ENCODE measurements around the gene SCRN1.

Gene SCRN1

GRCh38 chr7:30003098-30003497 is 13.5 kb upstream of the SCRN1 start:
- Histone ChIP-seq H3K14ac (ENCODE audit: low read length) (no peak overlapping the region), H3K79me1 (ENCODE audit: low read length) (no peaks in the 10 kb centered on the region), H4K8ac (ENCODE audit: low read depth, low read length) (no peak overlapping the region), H2BK5ac (ENCODE audit: low read depth, low read length, poor library complexity) (no peak overlapping the region), H3K27me3 (ENCODE audit: insufficient read depth, low read length) (no peaks in the 10 kb centered on the region), H3K79me2 (ENCODE audit: control insufficient read depth, insufficient read depth, low read length, poor library complexity) (no peaks in the 10 kb centered on the region), H2BK120ac (ENCODE audit: insufficient read depth, low read length, poor library complexity) (no peak overlapping the region), H3K27ac (ENCODE audit: low read depth, low read length) (no peak overlapping the region), H3K36me3 (ENCODE audit: control insufficient read depth in 1 of 2, insufficient read depth in 2 of 2, low read length in 2 of 2) (no peaks in the 10 kb centered on the region), H3K4me1 (ENCODE audit: control insufficient read depth in 1 of 2, insufficient read depth in 2 of 2, low read length in 2 of 2) (no peaks in the 10 kb centered on the region), H3K23ac (ENCODE audit: low read length) (no peak overlapping the region), H2AFZ (ENCODE audit: insufficient read depth, low read length, poor library complexity) (no peak overlapping the region), H3K4me2 (ENCODE audit: low read length) (peak overlapping the region; percentile 24), H2AK5ac (ENCODE audit: low read length) (no peak overlapping the region), H2BK12ac (ENCODE audit: low read length) (no peak overlapping the region), H3K4me3 (ENCODE audit: low read depth, low read length) (no peak overlapping the region), H4K91ac (ENCODE audit: low read depth, low read length) (no peak overlapping the region), H4K12ac (ENCODE audit: low read depth, low read length) (no peak overlapping the region), H3K4ac (ENCODE audit: low read depth, low read length) (no peak overlapping the region), H3K9me3 (ENCODE audit: insufficient read depth, low read depth, low read length) (no peaks in the 10 kb centered on the region), H3K9ac (ENCODE audit: low read length) (no peak overlapping the region), H3K18ac (ENCODE audit: low read length) (no peak overlapping the region)
- peak; percentile 71 to 90 for DNase-seq
- no CpG with 5 or more reads among the region's 6 CpGs for WGBS (ENCODE audit: extremely low coverage, insufficient coverage, insufficient read length)

- Histone ChIP-seq H3K4ac (ENCODE audit: low read depth, low read length) (no peak overlapping the region), H3K4me3 (ENCODE audit: low read depth, low read length) (no peak overlapping the region), H4K91ac (ENCODE audit: low read depth, low read length) (no peak overlapping the region), H3K14ac (ENCODE audit: low read length) (no peak overlapping the region), H2BK12ac (ENCODE audit: low read length) (no peak overlapping the region), H4K12ac (ENCODE audit: low read depth, low read length) (no peak overlapping the region), H3K27ac (ENCODE audit: low read depth, low read length) (no peak overlapping the region), H3K18ac (ENCODE audit: low read length) (no peak overlapping the region), H2BK120ac (ENCODE audit: insufficient read depth, low read length, poor library complexity) (no peak overlapping the region), H2AK5ac (ENCODE audit: low read length) (no peak overlapping the region), H4K8ac (ENCODE audit: low read depth, low read length) (no peak overlapping the region), H3K23ac (ENCODE audit: low read length) (no peak overlapping the region), H3K9ac (ENCODE audit: low read length) (no peak overlapping the region), H3K27me3 (ENCODE audit: insufficient read depth, low read length) (no peaks in the 10 kb centered on the region), H2AFZ (ENCODE audit: insufficient read depth, low read length, poor library complexity) (no peak overlapping the region), H3K79me1 (ENCODE audit: low read length) (no peaks in the 10 kb centered on the region), H3K4me2 (ENCODE audit: low read length) (no peak overlapping the region), H3K4me1 (ENCODE audit: control insufficient read depth in 1 of 2, insufficient read depth in 2 of 2, low read length in 2 of 2) (no peaks in the 10 kb centered on the region), H3K36me3 (ENCODE audit: control insufficient read depth in 1 of 2, insufficient read depth in 2 of 2, low read length in 2 of 2) (no peaks in the 10 kb centered on the region), H3K79me2 (ENCODE audit: control insufficient read depth, insufficient read depth, low read length, poor library complexity) (no peaks in the 10 kb centered on the region), H2BK5ac (ENCODE audit: low read depth, low read length, poor library complexity) (no peak overlapping the region), H3K9me3 (ENCODE audit: insufficient read depth, low read depth, low read length) (no peaks in the 10 kb centered on the region)
- DNase-seq = peak in 1 of 2 donors; percentile 36
- WGBS (ENCODE audit: extremely low coverage, insufficient coverage, insufficient read length) = no CpG with 5 or more reads among the region's 2 CpGs
Measured at GRCh38 chr7:30001998-30002397, 12.4 kb upstream of the SCRN1 start.

- H3K23ac ChIP-seq (ENCODE audit: low read length) = no peak overlapping the region
- no peak for DNase-seq
Measured at GRCh38 chr7:29998489-29998888, 8.9 kb upstream of the SCRN1 start.

GRCh38 chr7:29996321-29996720 is 6.7 kb upstream of the SCRN1 start:
- no peak for DNase-seq
- H3K79me2 ChIP-seq (ENCODE audit: control insufficient read depth, insufficient read depth, low read length, poor library complexity) = no peaks in the 10 kb centered on the region
- H2AK5ac ChIP-seq (ENCODE audit: low read length) = no peak overlapping the region
- no peak overlapping the region for H2BK5ac ChIP-seq (ENCODE audit: low read depth, low read length, poor library complexity)
- H4K8ac ChIP-seq (ENCODE audit: low read depth, low read length) = no peak overlapping the region
- H3K23ac ChIP-seq (ENCODE audit: low read length) = no peak overlapping the region
- no peaks in the 10 kb centered on the region for H3K27me3 ChIP-seq (ENCODE audit: insufficient read depth, low read length)
- no peak overlapping the region for H2AFZ ChIP-seq (ENCODE audit: insufficient read depth, low read length, poor library complexity)
- H3K9me3 ChIP-seq (ENCODE audit: insufficient read depth, low read depth, low read length) = no peaks in the 10 kb centered on the region
- H3K9ac ChIP-seq (ENCODE audit: low read length) = no peak overlapping the region
- H3K14ac ChIP-seq (ENCODE audit: low read length) = no peak overlapping the region
- H3K4me2 ChIP-seq (ENCODE audit: low read length) = no peak overlapping the region
- H4K91ac ChIP-seq (ENCODE audit: low read depth, low read length) = no peak overlapping the region
- no peak overlapping the region for H3K18ac ChIP-seq (ENCODE audit: low read length)
- no peak overlapping the region for H4K12ac ChIP-seq (ENCODE audit: low read depth, low read length)
- no peak overlapping the region for H2BK12ac ChIP-seq (ENCODE audit: low read length)
- H3K4ac ChIP-seq (ENCODE audit: low read depth, low read length) = no peak overlapping the region
- H3K4me1 ChIP-seq (ENCODE audit: control insufficient read depth in 1 of 2, insufficient read depth in 2 of 2, low read length in 2 of 2) = no peaks in the 10 kb centered on the region
- H2BK120ac ChIP-seq (ENCODE audit: insufficient read depth, low read length, poor library complexity) = no peak overlapping the region
- no peaks in the 10 kb centered on the region for H3K36me3 ChIP-seq (ENCODE audit: control insufficient read depth in 1 of 2, insufficient read depth in 2 of 2, low read length in 2 of 2)
- no peak overlapping the region for H3K27ac ChIP-seq (ENCODE audit: low read depth, low read length)
- H3K79me1 ChIP-seq (ENCODE audit: low read length) = no peaks in the 10 kb centered on the region
- no peak overlapping the region for H3K4me3 ChIP-seq (ENCODE audit: low read depth, low read length)

More at GRCh38 chr7:29998489-29998888, 8.9 kb upstream of the SCRN1 start:
- no peaks in the 10 kb centered on the region for H3K4me1 ChIP-seq (ENCODE audit: control insufficient read depth in 1 of 2, insufficient read depth in 2 of 2, low read length in 2 of 2)
- H3K9me3 ChIP-seq (ENCODE audit: insufficient read depth, low read depth, low read length) = no peaks in the 10 kb centered on the region
- H3K4me3 ChIP-seq (ENCODE audit: low read depth, low read length) = no peak overlapping the region
- no peak overlapping the region for H3K27ac ChIP-seq (ENCODE audit: low read depth, low read length)
- no peak overlapping the region for H2AFZ ChIP-seq (ENCODE audit: insufficient read depth, low read length, poor library complexity)
- no peak overlapping the region for H4K8ac ChIP-seq (ENCODE audit: low read depth, low read length)
- no peaks in the 10 kb centered on the region for H3K79me1 ChIP-seq (ENCODE audit: low read length)
- no peaks in the 10 kb centered on the region for H3K79me2 ChIP-seq (ENCODE audit: control insufficient read depth, insufficient read depth, low read length, poor library complexity)
- no peak overlapping the region for H2BK5ac ChIP-seq (ENCODE audit: low read depth, low read length, poor library complexity)
- no peak overlapping the region for H2BK12ac ChIP-seq (ENCODE audit: low read length)
- no peak overlapping the region for H3K9ac ChIP-seq (ENCODE audit: low read length)
- H3K4me2 ChIP-seq (ENCODE audit: low read length) = no peak overlapping the region
- H3K36me3 ChIP-seq (ENCODE audit: control insufficient read depth in 1 of 2, insufficient read depth in 2 of 2, low read length in 2 of 2) = no peaks in the 10 kb centered on the region
- no peak overlapping the region for H2BK120ac ChIP-seq (ENCODE audit: insufficient read depth, low read length, poor library complexity)
- H3K14ac ChIP-seq (ENCODE audit: low read length) = no peak overlapping the region
- H2AK5ac ChIP-seq (ENCODE audit: low read length) = no peak overlapping the region
- no peak overlapping the region for H3K18ac ChIP-seq (ENCODE audit: low read length)
- no peak overlapping the region for H3K4ac ChIP-seq (ENCODE audit: low read depth, low read length)
- H3K27me3 ChIP-seq (ENCODE audit: insufficient read depth, low read length) = no peaks in the 10 kb centered on the region
- H4K91ac ChIP-seq (ENCODE audit: low read depth, low read length) = no peak overlapping the region
- H4K12ac ChIP-seq (ENCODE audit: low read depth, low read length) = no peak overlapping the region

- Histone ChIP-seq H3K23ac (ENCODE audit: low read length) (no peak overlapping the region), H3K36me3 (ENCODE audit: control insufficient read depth in 1 of 2, insufficient read depth in 2 of 2, low read length in 2 of 2) (no peaks in the 10 kb centered on the region), H4K91ac (ENCODE audit: low read depth, low read length) (no peak overlapping the region), H3K4ac (ENCODE audit: low read depth, low read length) (no peak overlapping the region), H2BK12ac (ENCODE audit: low read length) (no peak overlapping the region), H3K9me3 (ENCODE audit: insufficient read depth, low read depth, low read length) (no peaks in the 10 kb centered on the region), H3K14ac (ENCODE audit: low read length) (no peak overlapping the region), H3K4me2 (ENCODE audit: low read length) (no peak overlapping the region), H3K9ac (ENCODE audit: low read length) (no peak overlapping the region), H3K4me1 (ENCODE audit: control insufficient read depth in 1 of 2, insufficient read depth in 2 of 2, low read length in 2 of 2) (no peaks in the 10 kb centered on the region), H3K27me3 (ENCODE audit: insufficient read depth, low read length) (no peaks in the 10 kb centered on the region), H2AFZ (ENCODE audit: insufficient read depth, low read length, poor library complexity) (no peak overlapping the region), H4K8ac (ENCODE audit: low read depth, low read length) (no peak overlapping the region), H2BK5ac (ENCODE audit: low read depth, low read length, poor library complexity) (no peak overlapping the region), H3K79me2 (ENCODE audit: control insufficient read depth, insufficient read depth, low read length, poor library complexity) (no peaks in the 10 kb centered on the region), H3K27ac (ENCODE audit: low read depth, low read length) (no peak overlapping the region), H3K79me1 (ENCODE audit: low read length) (no peaks in the 10 kb centered on the region), H3K4me3 (ENCODE audit: low read depth, low read length) (no peak overlapping the region), H3K18ac (ENCODE audit: low read length) (no peak overlapping the region), H2AK5ac (ENCODE audit: low read length) (no peak overlapping the region), H4K12ac (ENCODE audit: low read depth, low read length) (no peak overlapping the region), H2BK120ac (ENCODE audit: insufficient read depth, low read length, poor library complexity) (no peak overlapping the region)
- no peak for DNase-seq
Measured at GRCh38 chr7:29995652-29996051, 6.1 kb upstream of the SCRN1 start.

Measured in trophoblast cell (in vitro differentiated cells and primary cell).